HepG2 (cell line): ENCODE data around the gene DTX4. TPM values are rescaled to one million over a fixed set of nuclear protein-coding genes. Genes with fewer than 3 reads are reported as not detected.

Experiments
- ATAC-seq: fragments of 200-7000 bp; cut with Tn5 transposase; 3 replicates; pipeline ENCODE4 v1.9.1; 2020; ENCODE audit warnings: mild to moderate bottlenecking, moderate library complexity
- BruUV-seq: library from RNA; stranded (reverse); fragments of 400-500 nt; replicated peaks from 2 replicates; lab custom pipeline; 2021; lab: Mats Ljungman, UMichigan
- CTCF ChIA-PET: fragments of 300-600 bp; formaldehyde crosslinking; extraction: SDS; loops from one replicate; lab custom pipeline; 2021; ENCODE audit warnings: low total read pairs, inconsistent platforms, low intra/inter-chr PET ratio; lab: Yijun Ruan, JAX
- POLR2A ChIA-PET: fragments of 350-600 bp; sonication (Branson Sonifier 250); formaldehyde crosslinking; loops from one replicate; lab custom pipeline; 2020; ENCODE audit warnings: antibody characterized with exemption, inconsistent platforms; lab: Yijun Ruan, JAX
- DNase-seq: peaks from one replicate; pipeline ENCODE4 v3.0.0-alpha.2; 2015; ENCODE audit warnings: low spot score
- FAIRE-seq: peaks from 3 replicates; lab custom pipeline; 2011; peaks lifted over from hg19 to GRCh38; lab: Jason Lieb, UNC
- H2AFZ ChIP-seq: one replicate; pipeline ENCODE4 v1.6.1; 2011; ENCODE audit warnings: low read length, inconsistent platforms
- H3K27ac ChIP-seq: fragments of 300-600 bp; 3 replicates; pipeline ENCODE4 v1.8.0; 2011; ENCODE audit warnings: mixed run types, mild to moderate bottlenecking, mixed read lengths, low read length, inconsistent platforms; ENCODE audit not compliant: insufficient read depth; ENCODE audit errors: extremely low read length
- H3K27me3 ChIP-seq, 2 experiments: fragments of 200-600 bp in 1 of 2; 2 replicates in 1 of 2; 3 replicates in 1 of 2; pipeline versions ENCODE4 v1.6.0 to v1.8.0; 2011; ENCODE audit warnings: low read length in 2 of 2, mild to moderate bottlenecking in 2 of 2, moderate library complexity in 2 of 2, inconsistent platforms in 1 of 2; ENCODE audit not compliant: insufficient read depth in 2 of 2, control insufficient read depth in 1 of 2
- H3K36me3 ChIP-seq, 2 experiments: fragments of 200-600 bp in 1 of 2; replicated peaks in 1 of 2; 2 replicates in 1 of 2; 3 replicates in 1 of 2; pipeline versions ENCODE4 v1.5.1 to v1.8.0; 2011; ENCODE audit warnings: low read length in 2 of 2, inconsistent platforms in 1 of 2; ENCODE audit not compliant: insufficient read depth in 2 of 2, control insufficient read depth in 1 of 2
- H3K4me1 ChIP-seq: 2 replicates; pipeline ENCODE4 v1.5.1; 2012; ENCODE audit warnings: low read length, inconsistent platforms; ENCODE audit not compliant: insufficient read depth
- H3K4me2 ChIP-seq: 2 replicates; pipeline ENCODE4 v1.6.0; 2011; ENCODE audit warnings: low read depth, low read length, inconsistent platforms
- H3K4me3 ChIP-seq, 3 experiments: fragments of 200-600 bp in 1 of 3; sonication (generic), shearing (Covaris generic) in 1 of 3; replicated peaks in 1 of 3; 2 replicates each; pipeline ENCODE4 v1.5.1; 2011 to 2016; ENCODE audit warnings: low read length in 3 of 3, inconsistent platforms in 2 of 3, low read depth in 2 of 3, mild to moderate bottlenecking in 2 of 3, control low read depth in 1 of 3, mixed read lengths in 1 of 3; ENCODE audit not compliant: insufficient read depth in 1 of 3
- H3K79me2 ChIP-seq: one replicate; pipeline ENCODE4 v1.6.1; 2011; ENCODE audit warnings: low read length, inconsistent platforms; ENCODE audit not compliant: insufficient read depth
- H3K9ac ChIP-seq: 2 replicates; pipeline ENCODE4 v1.6.0; 2011; ENCODE audit warnings: mild to moderate bottlenecking, low read depth, low read length, inconsistent platforms; ENCODE audit not compliant: insufficient read depth
- H3K9me3 ChIP-seq: 2 replicates; pipeline ENCODE4 v1.5.1; 2012; ENCODE audit warnings: mild to moderate bottlenecking, low read length
- H4K20me1 ChIP-seq: 2 replicates; pipeline ENCODE4 v1.6.0; 2011; ENCODE audit warnings: inconsistent platforms, mild to moderate bottlenecking, low read length, moderate library complexity; ENCODE audit not compliant: insufficient read depth
- KLF12 ChIP-seq: sonication (generic); formaldehyde crosslinking; IDR thresholded peaks from 2 replicates; pipeline ENCODE4 v1.4.0; 2020; ENCODE audit warnings: missing genetic modification reagents, borderline replicate concordance
- MTA3 ChIP-seq: sonication (generic); formaldehyde crosslinking; IDR thresholded peaks from 2 replicates; pipeline ENCODE4 v1.4.0; 2020; ENCODE audit warnings: missing genetic modification reagents
- PHF8 ChIP-seq: sonication (generic); formaldehyde crosslinking; IDR thresholded peaks from 2 replicates; pipeline ENCODE4 v1.5.0; 2020; ENCODE audit warnings: missing genetic modification reagents
- RAD21 ChIP-seq: fragments of 450-650 bp; formaldehyde crosslinking; IDR thresholded peaks from 2 replicates; pipeline ENCODE4 v1.5.0; 2020; ENCODE audit warnings: mild to moderate bottlenecking
- RBFOX2 ChIP-seq: fragments of 200-400 bp; formaldehyde crosslinking; IDR thresholded peaks from 2 replicates; pipeline ENCODE4 v1.6.1; 2017; ENCODE audit warnings: low read depth, mild to moderate bottlenecking, low read length
- ZNF44 ChIP-seq: sonication (generic); formaldehyde crosslinking; IDR thresholded peaks from 2 replicates; pipeline ENCODE4 v1.5.1; 2020; ENCODE audit warnings: mild to moderate bottlenecking, missing genetic modification reagents
- ZNF501 ChIP-seq: sonication (generic); formaldehyde crosslinking; IDR thresholded peaks from 2 replicates; pipeline ENCODE4 v1.5.1; 2020; ENCODE audit warnings: mild to moderate bottlenecking, moderate library complexity, missing genetic modification reagents
- ZNF891 ChIP-seq: sonication (generic); formaldehyde crosslinking; IDR thresholded peaks from 2 replicates; pipeline ENCODE4 v1.5.0; 2020; ENCODE audit warnings: mild to moderate bottlenecking, missing genetic modification reagents
- ZSCAN25 ChIP-seq: sonication (generic); formaldehyde crosslinking; IDR thresholded peaks from 2 replicates; pipeline ENCODE4 v1.8.0; 2022; ENCODE audit warnings: mild to moderate bottlenecking, missing genetic modification reagents
- WGBS: methylation state at CpG from one replicate; pipeline ENCODE4 v1.1.6; 2017; ENCODE audit warnings: low lambda C conversion rate; 5-methylcytosine and 5-hydroxymethylcytosine counted together
- in situ Hi-C: cut with HindIII; loops from 2 replicates; pipeline ENCODE4 v1.10.0; 2017; ENCODE audit warnings: low pct_unique_long_range_greater_than_20kb; ENCODE audit not compliant: extremely low pct_ligation_motif_present
- intact Hi-C: fragments of 100-400 bp; cut with micrococcal nuclease; formaldehyde crosslinking; loops from one replicate; pipeline ENCODE4 v1.10.0; 2022; ENCODE audit not compliant: unreplicated experiment
- polyA plus RNA-seq, 8 experiments: library from polyadenylated mRNA; depleted of rRNA in 3 of 8; stranded (reverse) in 7 of 8; unstranded in 1 of 8; fragments of >200 nt; fragmentation: Illumina TruSeq in 4 of 8; extraction: Trizol in 4 of 8; gene quantifications; 2 replicates each; pipeline versions ENCODE4 v1.2.1 to v1.2.3, GENCODE V29; 2011 to 2016; ENCODE audit warnings: low read depth in 4 of 8, missing spikeins in 1 of 8, mixed read lengths in 1 of 8; ENCODE audit not compliant: insufficient read depth in 1 of 8
- total RNA-seq, 5 experiments: library from RNA; depleted of rRNA; stranded (reverse); fragments of >200 nt; fragmentation: Illumina TruSeq; extraction: Trizol; gene quantifications; 2 replicates each; pipeline ENCODE4 v1.2.3, GENCODE V29; 2016; ENCODE audit warnings: low read depth in 1 of 5
- TF ChIP-seq, protein P1 (sequence below): sonication (generic); formaldehyde crosslinking; IDR thresholded peaks from 2 replicates; pipeline ENCODE4 v1.4.0; 2020; ENCODE audit warnings: missing genetic modification reagents
- TF ChIP-seq, protein P2 (sequence below): sonication (generic); formaldehyde crosslinking; IDR thresholded peaks from 2 replicates; pipeline ENCODE4 v1.5.1; 2020; ENCODE audit warnings: missing genetic modification reagents, mild to moderate bottlenecking, borderline replicate concordance
- TF ChIP-seq, protein P3 (sequence below): sonication (generic); formaldehyde crosslinking; IDR thresholded peaks from 2 replicates; pipeline ENCODE4 v1.4.0; 2020; ENCODE audit warnings: mild to moderate bottlenecking, low read depth, missing genetic modification reagents
- TF ChIP-seq, protein P4 (sequence below): sonication (generic); formaldehyde crosslinking; IDR thresholded peaks from 2 replicates; pipeline ENCODE4 v1.8.1; 2023; ENCODE audit warnings: mild to moderate bottlenecking, missing genetic modification reagents

The DTX4 gene
- total and polyA plus RNA-seq, 2 of the 13 experiments (the other 11 are each of a cell fraction or from before 2014, with no cell fraction given) = 0.67 to 5.6 TPM

GRCh38 chr11:59222464-59223060 is 50.6 kb downstream of the DTX4 start (continued):
- TF ChIP-seq ZNF501 (CRISPR knock-in tag) = no peak

- Histone ChIP-seq H3K27ac (no peak overlapping the region), H3K27me3 (peaks cover 0 to 2% of the 10 kb centered on the region in 2 experiments; a peak in 1 of 5 replicates), H3K36me3 (no peaks in the 10 kb centered on the region), H3K4me3 (no peak overlapping the region), H3K9ac (no peak overlapping the region), H3K4me1 (no peaks in the 10 kb centered on the region), H3K79me2 (no peaks in the 10 kb centered on the region), H2AFZ (no peak overlapping the region), H3K9me3 (no peaks in the 10 kb centered on the region), H3K4me2 (no peak overlapping the region), H4K20me1 (no peaks in the 10 kb centered on the region)
- no peak for DNase-seq
- ChIA-PET POLR2A (no interaction called here), CTCF (no interaction called here)
- no TSS peak for BruUV-seq
- no peak for ATAC-seq
- FAIRE-seq = no peak
- in situ Hi-C loops (no loop called here), intact Hi-C loops (no loop called here)
- WGBS = 89% methylated on average over 1 of the region's 1 CpG
- no peak for TF ChIP-seq PHF8 (CRISPR knock-in tag)
- TF ChIP-seq ZNF891 = no peak
- no peak for TF ChIP-seq ZNF44 (CRISPR knock-in tag)
- TF ChIP-seq, protein P1, sequence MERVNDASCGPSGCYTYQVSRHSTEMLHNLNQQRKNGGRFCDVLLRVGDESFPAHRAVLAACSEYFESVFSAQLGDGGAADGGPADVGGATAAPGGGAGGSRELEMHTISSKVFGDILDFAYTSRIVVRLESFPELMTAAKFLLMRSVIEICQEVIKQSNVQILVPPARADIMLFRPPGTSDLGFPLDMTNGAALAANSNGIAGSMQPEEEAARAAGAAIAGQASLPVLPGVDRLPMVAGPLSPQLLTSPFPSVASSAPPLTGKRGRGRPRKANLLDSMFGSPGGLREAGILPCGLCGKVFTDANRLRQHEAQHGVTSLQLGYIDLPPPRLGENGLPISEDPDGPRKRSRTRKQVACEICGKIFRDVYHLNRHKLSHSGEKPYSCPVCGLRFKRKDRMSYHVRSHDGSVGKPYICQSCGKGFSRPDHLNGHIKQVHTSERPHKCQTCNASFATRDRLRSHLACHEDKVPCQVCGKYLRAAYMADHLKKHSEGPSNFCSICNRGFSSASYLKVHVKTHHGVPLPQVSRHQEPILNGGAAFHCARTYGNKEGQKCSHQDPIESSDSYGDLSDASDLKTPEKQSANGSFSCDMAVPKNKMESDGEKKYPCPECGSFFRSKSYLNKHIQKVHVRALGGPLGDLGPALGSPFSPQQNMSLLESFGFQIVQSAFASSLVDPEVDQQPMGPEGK (CRISPR knock-in tag) = no peak
- TF ChIP-seq, protein P2, sequence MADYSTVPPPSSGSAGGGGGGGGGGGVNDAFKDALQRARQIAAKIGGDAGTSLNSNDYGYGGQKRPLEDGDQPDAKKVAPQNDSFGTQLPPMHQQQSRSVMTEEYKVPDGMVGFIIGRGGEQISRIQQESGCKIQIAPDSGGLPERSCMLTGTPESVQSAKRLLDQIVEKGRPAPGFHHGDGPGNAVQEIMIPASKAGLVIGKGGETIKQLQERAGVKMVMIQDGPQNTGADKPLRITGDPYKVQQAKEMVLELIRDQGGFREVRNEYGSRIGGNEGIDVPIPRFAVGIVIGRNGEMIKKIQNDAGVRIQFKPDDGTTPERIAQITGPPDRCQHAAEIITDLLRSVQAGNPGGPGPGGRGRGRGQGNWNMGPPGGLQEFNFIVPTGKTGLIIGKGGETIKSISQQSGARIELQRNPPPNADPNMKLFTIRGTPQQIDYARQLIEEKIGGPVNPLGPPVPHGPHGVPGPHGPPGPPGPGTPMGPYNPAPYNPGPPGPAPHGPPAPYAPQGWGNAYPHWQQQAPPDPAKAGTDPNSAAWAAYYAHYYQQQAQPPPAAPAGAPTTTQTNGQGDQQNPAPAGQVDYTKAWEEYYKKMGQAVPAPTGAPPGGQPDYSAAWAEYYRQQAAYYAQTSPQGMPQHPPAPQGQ = no peak
- TF ChIP-seq RAD21 = no peak
- TF ChIP-seq KLF12 (CRISPR knock-in tag) = no peak
- no peak for TF ChIP-seq ZSCAN25
- TF ChIP-seq, protein P3, sequence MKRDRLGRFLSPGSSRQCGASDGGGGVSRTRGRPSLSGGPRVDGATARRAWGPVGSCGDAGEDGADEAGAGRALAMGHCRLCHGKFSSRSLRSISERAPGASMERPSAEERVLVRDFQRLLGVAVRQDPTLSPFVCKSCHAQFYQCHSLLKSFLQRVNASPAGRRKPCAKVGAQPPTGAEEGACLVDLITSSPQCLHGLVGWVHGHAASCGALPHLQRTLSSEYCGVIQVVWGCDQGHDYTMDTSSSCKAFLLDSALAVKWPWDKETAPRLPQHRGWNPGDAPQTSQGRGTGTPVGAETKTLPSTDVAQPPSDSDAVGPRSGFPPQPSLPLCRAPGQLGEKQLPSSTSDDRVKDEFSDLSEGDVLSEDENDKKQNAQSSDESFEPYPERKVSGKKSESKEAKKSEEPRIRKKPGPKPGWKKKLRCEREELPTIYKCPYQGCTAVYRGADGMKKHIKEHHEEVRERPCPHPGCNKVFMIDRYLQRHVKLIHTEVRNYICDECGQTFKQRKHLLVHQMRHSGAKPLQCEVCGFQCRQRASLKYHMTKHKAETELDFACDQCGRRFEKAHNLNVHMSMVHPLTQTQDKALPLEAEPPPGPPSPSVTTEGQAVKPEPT = no peak
- no peak for TF ChIP-seq RBFOX2
- no peak for TF ChIP-seq MTA3 (CRISPR knock-in tag)
- TF ChIP-seq, protein P4, sequence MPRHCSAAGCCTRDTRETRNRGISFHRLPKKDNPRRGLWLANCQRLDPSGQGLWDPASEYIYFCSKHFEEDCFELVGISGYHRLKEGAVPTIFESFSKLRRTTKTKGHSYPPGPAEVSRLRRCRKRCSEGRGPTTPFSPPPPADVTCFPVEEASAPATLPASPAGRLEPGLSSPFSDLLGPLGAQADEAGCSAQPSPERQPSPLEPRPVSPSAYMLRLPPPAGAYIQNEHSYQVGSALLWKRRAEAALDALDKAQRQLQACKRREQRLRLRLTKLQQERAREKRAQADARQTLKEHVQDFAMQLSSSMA (CRISPR knock-in tag) = no peak
Observed at GRCh38 chr11:59223177-59223576, 51.2 kb downstream of the DTX4 start.
